Progenitor cell of endocrine pancreas (in vitro differentiated cells): Measurements from ENCODE around the gene BRD3OS. TPM values are rescaled to one million over a fixed set of nuclear protein-coding genes. Genes with fewer than 3 reads are reported as not detected.
A peak's percentile ranks its signal among the peaks of the same experiment; 100 is the strongest.

ENCODE experiments used
- DNase-seq: peaks from one replicate; pipeline ENCODE4 v3.0.0; 2021; ENCODE audit warnings: low spot score; ENCODE audit not compliant: unreplicated experiment
- H3K27ac Mint-ChIP-seq: 2 replicates; pipeline ENCODE4 v1.8.0; 2021; ENCODE audit warnings: mild to moderate bottlenecking, moderate library complexity, mixed read lengths
- H3K27me3 Mint-ChIP-seq: 2 replicates; pipeline ENCODE4 v1.8.0; 2021; ENCODE audit warnings: mixed read lengths
- H3K36me3 Mint-ChIP-seq: 2 replicates; pipeline ENCODE4 v1.8.0; 2022; ENCODE audit warnings: mixed read lengths; ENCODE audit not compliant: insufficient read depth
- H3K4me1 Mint-ChIP-seq: 2 replicates; pipeline ENCODE4 v1.8.0; 2021; ENCODE audit warnings: low read depth, mixed read lengths
- H3K4me3 Mint-ChIP-seq: 2 replicates; pipeline ENCODE4 v1.8.0; 2021; ENCODE audit warnings: low read depth, mild to moderate bottlenecking, moderate library complexity, mixed read lengths
- H3K9me3 Mint-ChIP-seq: 2 replicates; pipeline ENCODE4 v1.8.0; 2021; ENCODE audit warnings: low read depth, mixed read lengths
- CTCF ChIP-seq: fragments of 200-600 bp; sonication (generic); IDR thresholded peaks from one replicate; pipeline ENCODE4 v1.5.0; 2021; ENCODE audit warnings: antibody characterized with exemption, mild to moderate bottlenecking; ENCODE audit not compliant: unreplicated experiment
- total RNA-seq: library from RNA; stranded (reverse); gene quantifications from 2 replicates; pipeline ENCODE4 v1.2.1, GENCODE V29; 2021

Gene BRD3OS
- total RNA-seq, 1 donor from 2014 or later, result 28.0 TPM

- DNase-seq, result peak; percentile 8
- H3K27me3 Mint-ChIP-seq, result no peaks in the 10 kb centered on the region
- TF ChIP-seq CTCF, result no peak
- peak overlapping the region; percentile 74 for H3K27ac Mint-ChIP-seq
- H3K4me3 Mint-ChIP-seq, result no peak overlapping the region
- H3K9me3 Mint-ChIP-seq, result no peaks in the 10 kb centered on the region
- peaks cover 26% of the 10 kb centered on the region for H3K4me1 Mint-ChIP-seq
- H3K36me3 Mint-ChIP-seq, result no peaks in the 10 kb centered on the region
Observed at GRCh38 chr9:134059188-134059641, 33.9 kb downstream of the BRD3OS start.

DNA sequence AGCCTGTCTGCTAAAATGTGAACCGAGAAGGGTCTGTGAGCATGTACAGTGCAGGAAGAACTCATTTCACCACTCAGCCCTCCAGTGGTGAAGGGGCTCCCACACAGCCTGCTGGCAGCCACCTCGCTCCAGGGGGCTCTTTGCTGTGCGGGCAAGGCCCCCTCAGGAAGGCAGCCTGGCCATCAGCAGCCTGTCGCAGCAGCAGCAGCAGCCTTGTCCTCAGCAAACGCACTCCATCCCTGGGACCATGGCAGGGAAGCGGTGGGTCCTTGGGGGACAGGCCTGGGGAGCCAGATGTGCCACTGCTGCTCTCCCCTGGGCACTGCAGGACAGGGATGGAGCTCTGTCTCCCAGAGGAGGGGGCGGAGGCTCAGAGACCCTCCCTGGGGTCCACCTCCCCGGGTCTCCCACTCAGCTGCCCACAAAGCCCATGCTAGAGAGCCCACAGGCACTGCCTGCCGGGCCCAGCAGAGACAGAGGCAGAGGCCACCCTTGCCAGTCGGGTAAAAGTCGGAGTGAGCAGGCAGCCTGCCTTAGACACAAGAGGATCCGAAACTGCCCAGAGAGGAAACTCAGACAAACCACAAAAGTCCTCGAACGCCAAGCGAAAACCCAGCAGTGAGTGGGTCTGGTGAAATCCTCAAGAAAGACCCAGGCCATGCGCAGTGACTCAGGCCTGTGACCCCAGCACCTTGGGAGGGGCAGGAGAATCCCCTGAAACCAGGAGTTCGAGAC lies 34.5 kb downstream of the BRD3OS start:
- H3K4me3 Mint-ChIP-seq, result no peak overlapping the region

DNA sequence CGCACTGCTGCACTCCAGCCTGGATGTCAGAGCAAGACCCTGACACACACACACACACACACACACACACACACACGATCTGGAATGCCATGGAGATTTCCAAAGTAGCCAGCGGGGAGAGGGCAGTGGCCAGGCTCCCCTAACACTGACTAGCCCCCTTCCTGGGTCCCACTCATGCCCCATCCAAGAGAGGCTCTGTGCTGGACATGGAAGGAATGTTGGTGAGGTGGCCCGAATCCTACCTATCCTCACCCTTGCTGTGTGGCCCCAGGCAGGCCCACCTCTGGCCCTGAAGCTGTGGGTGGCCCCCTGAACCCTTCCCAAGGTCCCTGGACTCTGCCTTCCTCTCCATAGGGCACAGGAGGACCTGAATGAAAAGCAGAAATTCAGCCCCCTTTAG lies 35.3 kb downstream of the BRD3OS start:
- no peak overlapping the region for H3K4me3 Mint-ChIP-seq
- H3K9me3 Mint-ChIP-seq, result no peaks in the 10 kb centered on the region
- no peak for TF ChIP-seq CTCF
- H3K36me3 Mint-ChIP-seq, result no peaks in the 10 kb centered on the region
- H3K27me3 Mint-ChIP-seq, result no peaks in the 10 kb centered on the region
- peaks cover 28% of the 10 kb centered on the region for H3K4me1 Mint-ChIP-seq
- peak overlapping the region; percentile 56 for H3K27ac Mint-ChIP-seq
- no peak for DNase-seq

More for the DNA sequence above, 34.5 kb downstream of the BRD3OS start:
- Mint-ChIP-seq H3K27me3 (no peaks in the 10 kb centered on the region), H3K4me1 (peaks cover 26% of the 10 kb centered on the region), H3K9me3 (no peaks in the 10 kb centered on the region), H3K27ac (no peak overlapping the region), H3K36me3 (no peaks in the 10 kb centered on the region)
- no peak for TF ChIP-seq CTCF
- DNase-seq, result peak; percentile 6

DNA sequence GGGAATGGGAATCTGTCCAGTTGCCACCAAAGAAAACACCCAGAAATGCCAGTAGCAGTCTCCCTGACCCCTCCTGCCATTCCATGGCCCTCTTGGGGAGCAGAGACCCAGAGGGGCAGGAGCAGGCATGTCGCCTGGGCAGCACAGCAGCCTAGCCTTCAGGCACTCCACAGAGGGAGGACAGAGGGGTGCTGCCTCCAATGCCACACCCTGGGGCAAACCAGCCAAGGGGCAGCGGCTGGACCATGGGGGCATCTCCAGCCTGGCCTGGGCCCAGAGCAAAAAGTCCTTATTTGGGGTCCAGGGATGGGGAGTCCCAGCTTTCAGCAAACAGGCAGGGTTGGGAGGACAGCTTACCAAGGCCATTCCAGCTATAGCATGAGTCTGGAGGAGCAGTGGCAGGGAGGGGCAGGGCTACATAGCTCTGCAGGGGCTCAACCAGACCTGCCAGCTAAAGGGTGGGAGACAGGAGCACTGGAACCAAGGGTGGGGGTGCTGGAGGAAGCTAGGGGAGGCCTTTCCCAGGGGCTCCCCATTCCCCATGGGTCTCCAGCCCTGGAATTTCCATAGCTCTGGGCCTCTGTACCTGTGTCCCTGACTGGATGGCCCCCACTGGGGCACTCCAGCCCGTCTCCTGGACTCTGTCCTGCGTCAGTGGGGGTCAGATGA lies 35.9 kb downstream of the BRD3OS start:
- no peaks in the 10 kb centered on the region for H3K36me3 Mint-ChIP-seq
- H3K27ac Mint-ChIP-seq, result no peak overlapping the region
- no peaks in the 10 kb centered on the region for H3K27me3 Mint-ChIP-seq
- no peaks in the 10 kb centered on the region for H3K9me3 Mint-ChIP-seq
- H3K4me3 Mint-ChIP-seq, result no peak overlapping the region
- peaks cover 34% of the 10 kb centered on the region for H3K4me1 Mint-ChIP-seq
- TF ChIP-seq CTCF, result no peak
- DNase-seq, result no peak

GRCh38 chr9:134061688-134062371 lies 36.5 kb downstream of the BRD3OS start:
- no peak for DNase-seq
- Mint-ChIP-seq H3K4me1 (peaks cover 35% of the 10 kb centered on the region), H3K27me3 (no peaks in the 10 kb centered on the region), H3K36me3 (no peaks in the 10 kb centered on the region), H3K4me3 (no peak overlapping the region), H3K9me3 (no peaks in the 10 kb centered on the region), H3K27ac (no peak overlapping the region)
- TF ChIP-seq CTCF, result no peak
